BJ (cell line): ENCODE data around the gene WNK1. TPM values are rescaled to one million over a fixed set of nuclear protein-coding genes. Genes with fewer than 3 reads are reported as not detected.
"Not testable (repeated sequence)": the region's sequence is repeated elsewhere in the genome, so short reads cannot be mapped to it uniquely, and the experiment has no call there.

ENCODE experiments used
- CTCF ChIA-PET: fragments of 350-600 bp; formaldehyde crosslinking; extraction: SDS; loops from one replicate; lab custom pipeline; 2021; ENCODE audit warnings: antibody characterized with exemption, inconsistent platforms; lab: Yijun Ruan, JAX
- POLR2A ChIA-PET: fragments of 300-600 bp; sonication (Branson Sonifier 250); formaldehyde crosslinking; extraction: SDS; loops from one replicate; lab custom pipeline; 2021; ENCODE audit warnings: antibody characterized with exemption; lab: Charles Lee
- DNase-seq: peaks from one replicate; pipeline ENCODE4 v3.0.0-alpha.2; 2011; ENCODE audit warnings: low read depth
- H3K27me3 ChIP-seq: 2 replicates; pipeline ENCODE4 v1.6.0; 2011; ENCODE audit warnings: low read length; ENCODE audit not compliant: control insufficient read depth, insufficient read depth
- H3K36me3 ChIP-seq: 2 replicates; pipeline ENCODE4 v1.5.1; 2011; ENCODE audit warnings: low read length; ENCODE audit not compliant: control insufficient read depth, insufficient read depth
- H3K4me3 ChIP-seq: 2 replicates; pipeline ENCODE4 v1.5.1; 2011; ENCODE audit warnings: low read depth, mild to moderate bottlenecking, control low read depth, low read length
- CTCF ChIP-seq: IDR thresholded peaks from 2 replicates; pipeline ENCODE4 v1.5.1; 2011; ENCODE audit warnings: low read depth, mild to moderate bottlenecking, control low read depth, inconsistent platforms, low read length, moderate library complexity; ENCODE audit not compliant: insufficient read depth
- polyA plus RNA-seq: library from polyadenylated mRNA; depleted of rRNA; stranded (reverse); fragments of >200 nt; gene quantifications from 2 replicates; pipeline ENCODE4 v1.2.3, GENCODE V29; 2011

WNK1 gene
- polyA plus RNA-seq, 1 experiment: 45.2 TPM

DNA sequence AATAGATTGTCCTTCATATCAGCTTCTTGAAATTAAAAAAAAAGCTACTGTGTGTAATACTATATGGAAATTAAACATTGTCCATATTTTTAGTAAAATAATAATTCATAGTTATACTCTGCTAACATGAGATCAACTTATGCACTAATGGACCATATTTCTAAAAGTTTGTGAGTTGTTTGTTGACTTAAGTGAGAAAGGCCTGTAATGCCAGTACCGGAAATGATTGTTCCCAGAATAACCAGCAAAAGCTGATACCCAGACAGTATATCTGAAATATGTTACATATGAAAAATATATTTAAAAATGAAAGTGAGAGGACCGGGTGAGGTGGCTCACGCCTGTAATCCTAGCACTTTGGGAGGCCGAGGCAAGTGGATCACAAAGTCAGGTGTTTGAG is 35.9 kb downstream of the WNK1 start:
- ChIA-PET CTCF (interaction anchor here (0.6 kb wide), 1 partner anchor 241 kb away, joined by 3 read pairs; no protein-coding TSS in a partner anchor), POLR2A (no interaction called here)
- Histone ChIP-seq H3K4me3 (no peak overlapping the region), H3K27me3 (no peaks in the 10 kb centered on the region), H3K36me3 (no peaks in the 10 kb centered on the region)
- TF ChIP-seq CTCF: no peak
- no peak for DNase-seq

- CTCF ChIA-PET: interaction anchor here (0.6 kb wide), 1 partner anchor 241 kb away, joined by 3 read pairs; no protein-coding TSS in a partner anchor
- DNase-seq, H3K4me3 ChIP-seq, H3K27me3 ChIP-seq, POLR2A ChIA-PET, H3K36me3 ChIP-seq: not testable (repeated sequence)
Observed at GRCh38 chr12:788762-789161, 36.4 kb downstream of the WNK1 start.

- ChIA-PET CTCF (interaction anchor here (0.9 to 1.0 kb wide), 2 partner anchors 9 to 35 kb away, joined by 3 read pairs; no protein-coding TSS in a partner anchor), POLR2A (no interaction called here)
- no peak for TF ChIP-seq CTCF
- DNase-seq: no peak
- H3K4me3 ChIP-seq: no peak overlapping the region
- H3K27me3 ChIP-seq: no peaks in the 10 kb centered on the region
- H3K36me3 ChIP-seq: no peaks in the 10 kb centered on the region
Observed at GRCh38 chr12:789852-790563, 37.6 kb downstream of the WNK1 start.

GRCh38 chr12:790608-791007 is 38.2 kb downstream of the WNK1 start:
- Histone ChIP-seq H3K36me3 (no peaks in the 10 kb centered on the region), H3K27me3 (no peaks in the 10 kb centered on the region), H3K4me3 (no peak overlapping the region)
- no peak for DNase-seq
- TF ChIP-seq CTCF: no peak
- POLR2A ChIA-PET: no interaction called here
- CTCF ChIA-PET: interaction anchor here (1.0 kb wide), 1 partner anchor 36 kb away, joined by 3 read pairs; no protein-coding TSS in a partner anchor

DNA sequence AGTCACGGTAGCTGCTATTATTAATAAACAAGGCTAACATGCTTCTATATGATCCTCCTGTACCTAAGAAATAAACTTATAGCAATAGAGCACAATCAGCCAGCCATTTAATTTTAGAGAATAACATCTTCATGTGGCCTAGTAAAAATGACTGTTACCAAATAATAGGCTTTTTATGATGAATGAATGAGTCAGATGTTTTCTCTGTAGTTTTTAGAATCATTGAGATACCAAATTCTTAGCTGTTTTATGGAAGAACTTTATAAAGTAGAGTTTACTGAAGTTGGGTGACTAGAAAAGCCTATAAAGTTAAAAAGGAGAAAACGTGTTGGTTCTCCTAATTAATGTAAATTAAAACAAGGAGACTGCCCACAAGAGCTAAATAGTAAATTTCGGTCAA is 40.7 kb downstream of the WNK1 start:
- ChIA-PET POLR2A (no interaction called here), CTCF (no interaction called here)
- Histone ChIP-seq H3K27me3 (no peaks in the 10 kb centered on the region), H3K4me3 (no peak overlapping the region), H3K36me3 (no peaks in the 10 kb centered on the region)
- TF ChIP-seq CTCF: no peak
- no peak for DNase-seq
